GM21447 (cell line): ENCODE measurements around the gene EML1.

ENCODE experiments used
- ATAC-seq: cut with Tn5 transposase; IDR thresholded peaks from one replicate; pipeline ENCODE4 v1.9.1; 2021; ENCODE audit not compliant: unreplicated experiment

Gene EML1

GRCh38 chr14:99803106-99803775 is 10.0 kb downstream of the EML1 start:
- no peak for ATAC-seq

- no peak for ATAC-seq
Observed at GRCh38 chr14:99803803-99804202, 10.6 kb downstream of the EML1 start.

GRCh38 chr14:99805757-99806439 is 12.7 kb downstream of the EML1 start:
- no peak for ATAC-seq

- no peak for ATAC-seq
Observed at GRCh38 chr14:99806836-99807235, 13.6 kb downstream of the EML1 start.

GRCh38 chr14:99807413-99808153 is 14.4 kb downstream of the EML1 start:
- no peak for ATAC-seq

- no peak for ATAC-seq
Observed at GRCh38 chr14:99808154-99808505, 14.9 kb downstream of the EML1 start.

GRCh38 chr14:99808515-99808914 is 15.3 kb downstream of the EML1 start:
- no peak for ATAC-seq

- no peak for ATAC-seq
Observed at GRCh38 chr14:99809360-99809759, 16.1 kb downstream of the EML1 start.

- ATAC-seq, result no peak
Observed at GRCh38 chr14:99809859-99810558, 16.8 kb downstream of the EML1 start.

- no peak for ATAC-seq
Observed at GRCh38 chr14:99810559-99810874, 17.3 kb downstream of the EML1 start.

GRCh38 chr14:99812096-99812750 is 19.0 kb downstream of the EML1 start:
- ATAC-seq, result no peak

GRCh38 chr14:99812892-99813291 is 19.7 kb downstream of the EML1 start:
- no peak for ATAC-seq

- ATAC-seq, result no peak
Observed at GRCh38 chr14:99815696-99816095, 22.5 kb downstream of the EML1 start.

GRCh38 chr14:99816217-99816616 is 23.0 kb downstream of the EML1 start:
- no peak for ATAC-seq

GRCh38 chr14:99816642-99817041 is 23.4 kb downstream of the EML1 start:
- ATAC-seq, result no peak

- ATAC-seq, result no peak
Observed at GRCh38 chr14:99817331-99817730, 24.1 kb downstream of the EML1 start.

GRCh38 chr14:99818503-99819036 is 25.4 kb downstream of the EML1 start:
- ATAC-seq, result no peak

GRCh38 chr14:99819514-99819913 is 26.3 kb downstream of the EML1 start:
- ATAC-seq, result no peak

GRCh38 chr14:99820702-99821331 is 27.6 kb downstream of the EML1 start:
- ATAC-seq, result no peak
